Mesenchymal stem cell (in vitro differentiated cells and primary cell): ENCODE measurements around the gene PPM1M.

Experiments used
- DNase-seq: peaks from one replicate; pipeline ENCODE4 v3.0.0-alpha.2; 2013
- H2AFZ ChIP-seq: one replicate; pipeline ENCODE4 v1.6.1; 2013; ENCODE audit warnings: low read depth, mild to moderate bottlenecking, control low read depth, inconsistent platforms, low read length, moderate library complexity
- H2AK5ac ChIP-seq: 2 replicates; pipeline ENCODE4 v1.6.1; 2013; ENCODE audit warnings: low read length, moderate library complexity, mild to moderate bottlenecking, inconsistent platforms; ENCODE audit not compliant: severe bottlenecking
- H2BK120ac ChIP-seq: one replicate; pipeline ENCODE4 v1.6.1; 2013; ENCODE audit warnings: low read depth, mild to moderate bottlenecking, inconsistent platforms, low read length, moderate library complexity
- H2BK12ac ChIP-seq, 2 experiments: one replicate each; pipeline ENCODE4 v1.6.1; 2013; ENCODE audit warnings: inconsistent platforms in 2 of 2, low read length in 2 of 2, mild to moderate bottlenecking in 2 of 2, moderate library complexity in 2 of 2, control low read depth in 1 of 2
- H2BK15ac ChIP-seq: one replicate; pipeline ENCODE4 v1.6.1; 2013; ENCODE audit warnings: mild to moderate bottlenecking, low read depth, inconsistent platforms; ENCODE audit not compliant: poor library complexity, severe bottlenecking
- H2BK5ac ChIP-seq: 2 replicates; pipeline ENCODE4 v1.6.1; 2013; ENCODE audit warnings: low read depth, mild to moderate bottlenecking, low read length, control low read depth, inconsistent platforms; ENCODE audit not compliant: poor library complexity, severe bottlenecking
- H3K14ac ChIP-seq, 2 experiments: one replicate each; pipeline ENCODE4 v1.6.1; 2013; ENCODE audit warnings: inconsistent platforms in 2 of 2, low read length in 2 of 2, control low read depth in 1 of 2, mild to moderate bottlenecking in 1 of 2, moderate library complexity in 1 of 2
- H3K18ac ChIP-seq, 2 experiments: one replicate each; pipeline ENCODE4 v1.6.1; 2013; ENCODE audit warnings: inconsistent platforms in 2 of 2, low read length in 2 of 2, control low read depth in 1 of 2, low read depth in 1 of 2, mild to moderate bottlenecking in 1 of 2
- H3K23ac ChIP-seq, 2 experiments: one replicate each; pipeline ENCODE4 v1.6.1; 2013; ENCODE audit warnings: inconsistent platforms in 2 of 2, low read length in 2 of 2, mild to moderate bottlenecking in 2 of 2, moderate library complexity in 2 of 2, control low read depth in 1 of 2
- H3K27ac ChIP-seq: 2 replicates; pipeline ENCODE4 v1.5.1; 2013; ENCODE audit warnings: mild to moderate bottlenecking, moderate library complexity, low read length, control low read depth, inconsistent platforms; ENCODE audit not compliant: poor library complexity, severe bottlenecking
- H3K27me3 ChIP-seq, 2 experiments: 2 replicates each; pipeline versions ENCODE4 v1.6.1 to v1.7.0; 2013; ENCODE audit warnings: low read length in 2 of 2, mild to moderate bottlenecking in 2 of 2, moderate library complexity in 2 of 2, control low read depth in 1 of 2, inconsistent platforms in 1 of 2; ENCODE audit not compliant: control insufficient read depth in 1 of 2, insufficient read depth in 1 of 2
- H3K36me3 ChIP-seq, 2 experiments: 2 replicates each; pipeline versions ENCODE4 v1.6.1 to v1.7.0; 2013; ENCODE audit warnings: low read length in 2 of 2, control low read depth in 1 of 2, inconsistent platforms in 1 of 2, low read depth in 1 of 2, mild to moderate bottlenecking in 1 of 2; ENCODE audit not compliant: insufficient read depth in 2 of 2, control insufficient read depth in 1 of 2
- H3K4ac ChIP-seq, 2 experiments: one replicate each; pipeline ENCODE4 v1.6.1; 2013; ENCODE audit warnings: inconsistent platforms in 2 of 2, low read length in 2 of 2, mild to moderate bottlenecking in 2 of 2, moderate library complexity in 2 of 2, control low read depth in 1 of 2, low read depth in 1 of 2
- H3K4me1 ChIP-seq: 2 replicates; pipeline ENCODE4 v1.6.1; 2013; ENCODE audit warnings: low read depth, low read length, control low read depth; ENCODE audit not compliant: control insufficient read depth, insufficient read depth
- H3K4me2 ChIP-seq: 2 replicates; pipeline ENCODE4 v1.6.1; 2013; ENCODE audit warnings: low read length, mild to moderate bottlenecking, inconsistent platforms; ENCODE audit not compliant: poor library complexity, severe bottlenecking
- H3K4me3 ChIP-seq, 2 experiments: 2 replicates each; pipeline versions ENCODE4 v1.5.1 to v1.7.0; 2013; ENCODE audit warnings: low read length in 2 of 2, mild to moderate bottlenecking in 2 of 2, control low read depth in 1 of 2, low read depth in 1 of 2; ENCODE audit not compliant: insufficient read depth in 1 of 2
- H3K79me1 ChIP-seq: replicated peaks from 2 replicates; pipeline ENCODE4 v1.6.1; 2013; ENCODE audit warnings: mild to moderate bottlenecking, control low read depth, low read length, inconsistent platforms; ENCODE audit not compliant: poor library complexity, severe bottlenecking
- H3K9ac ChIP-seq: 2 replicates; pipeline ENCODE4 v1.7.0; 2013; ENCODE audit warnings: mild to moderate bottlenecking, low read length, moderate library complexity
- H3K9me3 ChIP-seq: 2 replicates; pipeline ENCODE4 v1.7.0; 2013; ENCODE audit warnings: mild to moderate bottlenecking, low read length; ENCODE audit not compliant: control insufficient read depth
- H4K8ac ChIP-seq: one replicate; pipeline ENCODE4 v1.6.1; 2013; ENCODE audit warnings: inconsistent platforms, mild to moderate bottlenecking, low read length, moderate library complexity
- H4K91ac ChIP-seq: one replicate; pipeline ENCODE4 v1.6.1; 2013; ENCODE audit warnings: mild to moderate bottlenecking, low read length, inconsistent platforms
- WGBS: methylation state at CpG from one replicate; pipeline ENCODE4 v1.1.7; 2013; ENCODE audit warnings: mixed read lengths; 5-methylcytosine and 5-hydroxymethylcytosine counted together

Gene PPM1M

GRCh38 chr3:52279596-52279995 is 34.0 kb downstream of the PPM1M start:
- no peak overlapping the region for H2BK15ac ChIP-seq
- H3K9ac ChIP-seq = peak overlapping the region; percentile 99
- H2AFZ ChIP-seq = no peak overlapping the region
- no peak overlapping the region for H2BK12ac ChIP-seq
- no peak overlapping the region for H2BK5ac ChIP-seq
- peak overlapping the region in 1 of 2 experiments; percentile 96 for H3K4me3 ChIP-seq
- no peak overlapping the region for H4K91ac ChIP-seq
- no peak overlapping the region for H3K27ac ChIP-seq
- no peak overlapping the region for H3K4ac ChIP-seq
- no peak for DNase-seq
- peaks cover 1 to 4% of the 10 kb centered on the region in 2 experiments for H3K36me3 ChIP-seq
- peaks cover 7% of the 10 kb centered on the region for H3K79me1 ChIP-seq
- H3K9me3 ChIP-seq = no peaks in the 10 kb centered on the region
- no peak overlapping the region for H2BK120ac ChIP-seq
- 73% methylated on average over 2 of the region's 2 CpGs for WGBS
- no peak overlapping the region for H3K4me2 ChIP-seq
- no peak overlapping the region for H3K18ac ChIP-seq
- H3K14ac ChIP-seq = no peak overlapping the region
- H3K4me1 ChIP-seq = peaks cover 15% of the 10 kb centered on the region
- no peaks in the 10 kb centered on the region for H3K27me3 ChIP-seq
- no peak overlapping the region for H4K8ac ChIP-seq
- H2AK5ac ChIP-seq = peak overlapping the region; percentile 74
- H3K23ac ChIP-seq = no peak overlapping the region

GRCh38 chr3:52280050-52280461 is 34.5 kb downstream of the PPM1M start:
- Histone ChIP-seq H3K27ac (peak overlapping the region; percentile 2), H3K27me3 (no peaks in the 10 kb centered on the region), H2AFZ (no peak overlapping the region), H2AK5ac (peak overlapping the region; percentile 74), H3K14ac (no peak overlapping the region), H3K4me3 (peak overlapping the region in 1 of 2 experiments; percentile 96), H3K4me1 (peaks cover 18% of the 10 kb centered on the region), H3K36me3 (no peaks in the 10 kb centered on the region), H3K4me2 (no peak overlapping the region), H3K23ac (no peak overlapping the region), H4K8ac (no peak overlapping the region), H3K4ac (no peak overlapping the region), H2BK12ac (no peak overlapping the region), H2BK15ac (no peak overlapping the region), H2BK5ac (no peak overlapping the region), H2BK120ac (no peak overlapping the region), H4K91ac (no peak overlapping the region), H3K9me3 (no peaks in the 10 kb centered on the region), H3K79me1 (peaks cover 7% of the 10 kb centered on the region), H3K18ac (no peak overlapping the region), H3K9ac (peak overlapping the region; percentile 99)
- no peak for DNase-seq
- 69% methylated on average over 6 of the region's 6 CpGs for WGBS

- no peak overlapping the region for H3K23ac ChIP-seq
- H3K4me3 ChIP-seq = no peak overlapping the region
- H3K79me1 ChIP-seq = peaks cover 7% of the 10 kb centered on the region
- peak overlapping the region; percentile 93 for H3K27ac ChIP-seq
- no peak overlapping the region for H2BK5ac ChIP-seq
- H3K36me3 ChIP-seq = no peaks in the 10 kb centered on the region
- H3K27me3 ChIP-seq = no peaks in the 10 kb centered on the region
- H4K8ac ChIP-seq = no peak overlapping the region
- H3K4ac ChIP-seq = no peak overlapping the region
- H3K9ac ChIP-seq = peak overlapping the region; percentile 49
- H3K9me3 ChIP-seq = no peaks in the 10 kb centered on the region
- H2BK12ac ChIP-seq = no peak overlapping the region
- no peak for DNase-seq
- H2AFZ ChIP-seq = no peak overlapping the region
- H3K18ac ChIP-seq = no peak overlapping the region
- H4K91ac ChIP-seq = no peak overlapping the region
- 88% methylated on average over 8 of the region's 8 CpGs for WGBS
- H2BK120ac ChIP-seq = no peak overlapping the region
- peaks cover 26% of the 10 kb centered on the region for H3K4me1 ChIP-seq
- H2AK5ac ChIP-seq = peak overlapping the region; percentile 53
- H3K14ac ChIP-seq = no peak overlapping the region
- no peak overlapping the region for H2BK15ac ChIP-seq
- peak overlapping the region; percentile 49 for H3K4me2 ChIP-seq
Measured at GRCh38 chr3:52281981-52282801, 36.6 kb downstream of the PPM1M start.

GRCh38 chr3:52283306-52283705 is 37.7 kb downstream of the PPM1M start:
- no peak overlapping the region for H3K18ac ChIP-seq
- no peak overlapping the region for H4K91ac ChIP-seq
- no peaks in the 10 kb centered on the region for H3K36me3 ChIP-seq
- WGBS = 80% methylated on average over 1 of the region's 1 CpG
- no peak overlapping the region for H2BK15ac ChIP-seq
- H3K4me1 ChIP-seq = peaks cover 26% of the 10 kb centered on the region
- no peak for DNase-seq
- no peak overlapping the region for H3K14ac ChIP-seq
- H3K9me3 ChIP-seq = no peaks in the 10 kb centered on the region
- no peak overlapping the region for H2BK5ac ChIP-seq
- H2BK120ac ChIP-seq = no peak overlapping the region
- no peaks in the 10 kb centered on the region for H3K27me3 ChIP-seq
- peak overlapping the region; percentile 57 for H3K27ac ChIP-seq
- peaks cover 7% of the 10 kb centered on the region for H3K79me1 ChIP-seq
- peak overlapping the region; percentile 1 for H2AK5ac ChIP-seq
- H3K4me3 ChIP-seq = no peak overlapping the region
- no peak overlapping the region for H4K8ac ChIP-seq
- no peak overlapping the region for H3K23ac ChIP-seq
- peak overlapping the region; percentile 33 for H3K9ac ChIP-seq
- H3K4me2 ChIP-seq = no peak overlapping the region
- H2BK12ac ChIP-seq = no peak overlapping the region
- no peak overlapping the region for H3K4ac ChIP-seq
- no peak overlapping the region for H2AFZ ChIP-seq
